Neural crest cell (in vitro differentiated cells): ENCODE results near the gene SPIB. TPM values are rescaled to one million over a fixed set of nuclear protein-coding genes. Genes with fewer than 3 reads are reported as not detected.
A peak's percentile ranks its signal among the peaks of the same experiment; 100 is the strongest.

ENCODE experiments used
- DNase-seq: peaks from one replicate; pipeline ENCODE4 v3.0.0; 2021; ENCODE audit warnings: low read depth, mixed read lengths, low spot score
- H3K27ac Mint-ChIP-seq: one replicate; pipeline ENCODE4 v1.8.0; 2021; ENCODE audit warnings: mild to moderate bottlenecking, mixed read lengths; ENCODE audit not compliant: unreplicated experiment
- H3K27me3 Mint-ChIP-seq: 2 replicates; pipeline ENCODE4 v1.8.0; 2021; ENCODE audit warnings: low read depth, mild to moderate bottlenecking, mixed read lengths
- H3K36me3 Mint-ChIP-seq: 2 replicates; pipeline ENCODE4 v1.8.0; 2021; ENCODE audit warnings: low read depth, mild to moderate bottlenecking, mixed read lengths
- H3K4me1 Mint-ChIP-seq: 2 replicates; pipeline ENCODE4 v1.8.0; 2021; ENCODE audit warnings: mixed read lengths
- H3K4me3 Mint-ChIP-seq: one replicate; pipeline ENCODE4 v1.8.0; 2021; ENCODE audit warnings: mild to moderate bottlenecking, mixed read lengths
- H3K9me3 Mint-ChIP-seq: 2 replicates; pipeline ENCODE4 v1.8.0; 2021; ENCODE audit warnings: mixed read lengths
- CTCF ChIP-seq: fragments of 200-600 bp; sonication (generic); conservative IDR thresholded peaks from 2 replicates; pipeline ENCODE4 v1.5.0; 2021; ENCODE audit warnings: antibody characterized with exemption, mild to moderate bottlenecking
- total RNA-seq: library from RNA; stranded (reverse); gene quantifications from 2 replicates; pipeline ENCODE4 v1.2.1, GENCODE V29; 2021

Gene SPIB
- total RNA-seq, 1 donor from 2014 or later, result not detected

GRCh38 chr19:50413096-50413495 is 5.6 kb upstream of the SPIB start:
- no peaks in the 10 kb centered on the region for H3K27me3 Mint-ChIP-seq
- H3K36me3 Mint-ChIP-seq, result peaks cover 3% of the 10 kb centered on the region
- TF ChIP-seq CTCF, result no peak
- no peak for DNase-seq
- no peak overlapping the region for H3K4me3 Mint-ChIP-seq
- H3K9me3 Mint-ChIP-seq, result no peaks in the 10 kb centered on the region
- H3K27ac Mint-ChIP-seq, result no peak overlapping the region
- peaks cover 4% of the 10 kb centered on the region for H3K4me1 Mint-ChIP-seq

- Mint-ChIP-seq H3K4me1 (peaks cover 4% of the 10 kb centered on the region), H3K9me3 (no peaks in the 10 kb centered on the region), H3K4me3 (no peak overlapping the region), H3K36me3 (peaks cover 3% of the 10 kb centered on the region), H3K27ac (no peak overlapping the region), H3K27me3 (peaks cover 4% of the 10 kb centered on the region)
- TF ChIP-seq CTCF, result no peak
- no peak for DNase-seq
These were observed 5.2 kb upstream of the SPIB start for GRCh38 chr19:50413531-50413930.

GRCh38 chr19:50414864-50415660 is 3.7 kb upstream of the SPIB start:
- Mint-ChIP-seq H3K4me1 (peaks cover 13% of the 10 kb centered on the region), H3K27ac (no peak overlapping the region), H3K4me3 (peak overlapping the region; percentile 23), H3K36me3 (peaks cover 3% of the 10 kb centered on the region), H3K9me3 (no peaks in the 10 kb centered on the region), H3K27me3 (peaks cover 19% of the 10 kb centered on the region)
- peak; percentile 83 for TF ChIP-seq CTCF
- peak; percentile 89 for DNase-seq

GRCh38 chr19:50415661-50416033 is 3.1 kb upstream of the SPIB start:
- DNase-seq, result no peak

More at GRCh38 chr19:50415661-50416033, 3.1 kb upstream of the SPIB start:
- Mint-ChIP-seq H3K27ac (no peak overlapping the region), H3K9me3 (no peaks in the 10 kb centered on the region), H3K27me3 (peaks cover 25% of the 10 kb centered on the region), H3K4me1 (peaks cover 16% of the 10 kb centered on the region), H3K36me3 (peaks cover 3% of the 10 kb centered on the region), H3K4me3 (no peak overlapping the region)
- no peak for TF ChIP-seq CTCF
